IPS-11a (cell line): ENCODE measurements around the gene TMEM51.

Experiments
- H3K4me3 ChIP-seq: one replicate; pipeline ENCODE4 v1.5.1; 2013; ENCODE audit warnings: low read depth, low read length, control low read depth

The TMEM51 gene

DNA sequence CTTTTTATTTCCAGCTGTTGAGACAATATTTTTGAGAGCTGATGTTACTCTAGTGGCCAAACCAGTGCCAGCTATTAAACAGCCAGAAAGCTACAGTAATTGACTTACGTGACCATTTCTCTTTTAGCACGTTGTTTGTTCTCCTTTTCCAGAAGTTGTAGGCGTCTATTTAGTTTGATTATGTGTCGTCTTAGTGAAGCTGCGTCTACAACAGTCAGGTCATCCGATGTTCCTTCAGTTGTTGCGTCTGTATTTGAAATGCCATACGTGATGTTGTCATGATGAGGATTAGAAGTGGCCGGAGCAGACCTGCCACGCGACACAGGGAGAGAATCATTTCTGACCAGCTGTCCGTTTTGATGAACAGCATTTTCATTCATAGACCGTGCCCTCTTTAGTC, 38.2 kb downstream of the TMEM51 start:
- H3K4me3 ChIP-seq = no peak overlapping the region

- H3K4me3 ChIP-seq = no peak overlapping the region
Observed at GRCh38 chr1:15192916-15193550, 39.5 kb downstream of the TMEM51 start.

GRCh38 chr1:15195420-15196052, 42.0 kb downstream of the TMEM51 start:
- H3K4me3 ChIP-seq = no peak overlapping the region

DNA sequence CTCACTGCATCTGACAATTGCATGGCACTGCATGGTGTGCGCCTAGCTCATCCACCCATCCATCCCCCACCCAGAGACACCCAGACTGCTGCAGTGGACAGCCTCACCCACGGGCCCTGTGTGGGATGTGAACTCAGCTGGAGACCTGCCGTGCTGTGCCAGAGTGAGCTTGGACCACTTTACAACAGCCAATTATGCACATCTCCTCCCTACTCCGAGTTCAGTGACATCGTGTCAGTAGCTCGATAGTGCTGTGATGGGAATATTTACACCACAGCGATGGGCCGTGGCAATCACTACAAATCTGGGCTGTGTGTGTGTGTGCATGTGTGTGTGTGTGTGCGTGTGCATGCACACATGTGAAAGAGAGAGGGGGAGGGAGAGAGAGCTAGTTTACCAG, 42.5 kb downstream of the TMEM51 start:
- no peak overlapping the region for H3K4me3 ChIP-seq

DNA sequence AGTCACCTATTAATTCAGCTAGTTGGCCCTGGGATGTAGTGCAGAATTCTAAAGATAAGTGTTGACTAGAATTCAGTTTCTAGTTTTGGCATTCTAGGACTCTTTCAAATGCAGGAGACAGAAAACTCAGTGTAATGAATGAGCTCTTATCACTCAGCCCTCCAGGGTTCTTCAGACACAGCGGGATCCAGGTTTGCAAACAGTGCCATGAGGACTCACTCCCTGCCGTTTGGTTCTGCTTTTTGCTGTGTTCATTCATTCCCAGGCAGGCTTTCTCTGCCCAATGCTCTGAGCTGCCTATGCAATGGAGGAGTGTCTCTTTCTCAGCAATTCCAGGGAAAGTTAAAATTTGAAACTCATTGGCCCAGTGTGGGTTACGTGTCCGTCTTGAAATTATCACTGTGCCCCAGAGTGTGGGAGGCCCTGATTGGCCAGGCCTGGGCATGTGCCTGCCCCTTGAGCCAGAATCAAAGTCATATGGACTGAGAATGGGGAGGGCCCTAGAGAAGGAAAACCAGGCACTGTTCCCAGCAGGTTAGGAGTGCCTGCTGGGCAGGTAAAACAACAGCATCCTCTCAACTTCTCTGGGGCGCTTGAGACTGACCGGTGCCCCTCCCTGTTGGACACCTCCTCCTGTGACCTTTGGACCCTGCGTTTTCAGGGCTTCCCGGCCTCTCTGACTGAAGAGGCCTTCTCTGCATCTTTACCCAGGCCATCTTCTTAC, 43.4 kb downstream of the TMEM51 start:
- H3K4me3 ChIP-seq = no peak overlapping the region

DNA sequence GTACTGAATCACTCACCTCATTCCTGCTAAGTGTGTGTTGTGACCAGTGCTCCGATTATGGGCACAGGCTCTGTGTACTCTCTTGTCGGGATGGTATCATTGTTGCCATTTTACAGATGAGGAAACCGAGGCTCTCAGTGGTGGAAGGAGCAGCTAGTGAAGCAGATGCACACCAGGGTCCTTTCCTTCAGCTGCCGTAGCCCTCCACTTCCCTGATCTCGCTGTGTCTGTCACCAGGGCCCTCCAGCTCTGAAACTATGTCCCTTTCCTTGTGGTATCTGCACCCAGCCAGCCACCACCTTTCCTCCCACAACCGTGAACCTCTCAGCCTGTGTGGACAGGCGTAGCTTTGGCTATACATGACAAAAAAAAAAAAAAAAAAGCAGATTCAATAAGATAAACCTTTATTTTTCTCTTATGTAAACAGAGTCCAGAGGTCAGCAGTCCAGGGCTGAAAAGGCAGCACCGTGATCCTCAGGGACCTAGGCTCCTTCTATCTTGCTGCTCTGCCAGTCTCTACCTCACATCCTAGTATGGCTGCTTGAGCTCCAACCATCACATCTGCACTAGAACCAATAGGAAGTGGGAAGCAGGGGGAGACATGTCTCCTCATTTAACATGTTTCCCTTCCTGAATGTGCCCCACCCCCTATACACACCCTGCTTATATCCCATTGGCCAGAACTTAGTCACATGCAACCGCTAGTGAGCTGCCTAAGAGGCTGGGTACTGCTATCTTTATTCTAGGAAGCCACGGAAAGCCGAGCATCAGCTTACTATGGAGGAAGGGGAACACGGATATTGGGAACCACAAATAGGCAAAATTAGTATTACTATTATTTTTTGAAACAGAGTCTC, 44.3 kb downstream of the TMEM51 start:
- H3K4me3 ChIP-seq = no peak overlapping the region

DNA sequence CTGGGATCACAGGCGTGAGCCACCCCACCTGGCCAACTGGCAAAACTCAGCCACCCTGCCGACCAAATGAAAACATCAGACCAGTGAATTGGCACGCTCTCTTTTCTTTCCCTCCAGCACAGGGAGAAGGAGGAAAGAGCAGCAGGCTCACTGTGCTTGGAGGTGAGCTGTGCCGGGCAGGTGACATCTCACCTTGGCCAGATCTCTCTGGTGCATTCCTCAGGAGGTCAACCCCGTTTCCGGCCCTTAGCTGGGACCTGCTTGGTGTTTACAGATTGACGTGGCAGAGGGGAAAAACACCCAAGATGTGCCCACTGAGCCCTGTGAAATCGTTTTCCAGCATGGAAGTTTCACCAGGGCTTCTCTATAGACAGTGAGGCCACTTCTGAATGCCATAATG, 45.1 kb downstream of the TMEM51 start:
- H3K4me3 ChIP-seq = no peak overlapping the region

GRCh38 chr1:15201221-15201620, 47.7 kb downstream of the TMEM51 start:
- H3K4me3 ChIP-seq = no peak overlapping the region

DNA sequence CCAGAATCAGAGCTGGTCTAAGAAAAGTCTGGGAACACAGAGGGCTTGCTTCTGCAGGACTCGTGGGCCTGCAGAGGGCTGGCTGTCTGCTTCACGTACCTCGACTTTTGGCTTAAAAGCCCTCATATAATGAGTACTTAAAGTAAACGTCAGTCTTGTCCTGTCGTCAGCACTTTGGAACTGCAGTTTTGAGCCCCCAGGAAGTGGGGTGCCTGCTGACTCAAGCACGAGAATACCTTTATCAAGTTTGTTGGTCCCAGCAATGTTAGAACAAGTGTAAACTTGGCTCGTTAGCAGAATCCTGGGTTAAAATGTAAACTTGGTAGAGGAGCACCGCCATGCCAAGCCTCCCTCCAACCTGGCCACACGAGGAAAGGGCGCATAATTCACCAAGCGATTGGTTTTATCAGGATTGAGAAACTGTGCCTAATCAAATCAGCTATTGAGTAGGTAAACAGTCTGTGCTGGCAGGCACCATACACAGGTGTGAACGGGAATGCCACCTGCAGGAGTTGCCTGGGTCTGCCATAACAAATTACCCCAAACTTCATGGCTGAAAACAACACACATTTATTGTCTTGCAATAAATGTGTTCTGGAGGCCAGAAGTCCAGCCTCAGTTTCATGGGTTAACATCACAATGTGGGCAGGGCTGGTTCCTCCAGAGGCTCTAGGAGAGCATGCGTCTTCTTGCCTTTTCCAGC, 48.5 kb downstream of the TMEM51 start:
- no peak overlapping the region for H3K4me3 ChIP-seq

DNA sequence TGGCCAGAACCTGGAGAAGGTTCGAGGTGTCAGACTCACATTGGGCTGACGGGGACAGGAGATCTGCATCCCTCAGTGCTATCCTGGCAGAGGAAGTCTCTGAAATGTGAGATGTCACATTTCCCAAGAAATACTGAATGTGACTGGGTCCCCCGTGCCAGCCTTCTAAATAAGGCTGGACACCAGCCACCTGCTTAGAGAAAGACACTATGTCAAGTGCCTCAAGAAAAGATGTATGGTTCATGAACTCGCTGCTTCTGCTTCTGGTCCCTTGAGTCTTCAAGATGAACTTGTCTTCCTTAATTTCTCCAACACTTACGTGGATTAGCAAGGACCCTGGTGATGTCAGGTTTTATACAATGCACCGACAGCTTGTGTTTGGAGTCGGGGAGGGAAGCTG, 51.4 kb downstream of the TMEM51 start:
- H3K4me3 ChIP-seq = no peak overlapping the region

DNA sequence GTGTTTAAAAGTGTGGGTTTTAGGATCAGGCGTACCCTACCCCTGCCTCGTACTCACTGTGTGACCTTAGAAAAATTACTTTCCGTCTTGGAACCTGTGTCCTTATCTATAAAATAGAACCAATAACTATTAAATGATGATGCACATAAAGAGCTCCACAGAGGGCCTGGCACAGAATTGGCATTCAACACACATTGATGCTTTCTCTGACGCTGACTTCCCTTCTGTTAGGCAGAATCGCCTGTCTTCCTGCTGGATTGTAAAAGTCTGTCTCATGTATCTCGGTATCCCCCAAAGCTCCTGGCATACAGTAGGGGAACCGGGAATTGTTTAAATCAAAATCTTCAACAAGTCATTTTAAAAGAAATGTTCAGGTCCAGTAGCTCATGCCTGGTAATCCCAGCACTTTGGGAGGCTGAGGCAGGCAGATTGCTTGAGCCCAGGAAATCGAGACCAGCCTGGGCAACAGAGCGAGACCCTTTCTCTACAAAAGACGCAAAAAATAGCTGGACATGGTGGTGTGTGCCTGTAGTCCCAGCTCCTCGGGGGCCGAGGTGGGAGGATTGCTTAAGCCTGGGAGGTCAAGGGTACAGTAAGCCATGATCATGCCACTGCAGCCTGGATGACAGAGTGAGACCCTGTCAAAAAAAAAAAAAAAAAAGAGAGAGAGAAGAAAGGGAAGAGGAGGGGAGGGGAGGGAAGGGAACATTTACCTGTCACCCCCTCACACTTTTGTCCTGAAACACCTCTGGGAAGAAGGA, 52.2 kb downstream of the TMEM51 start:
- no peak overlapping the region for H3K4me3 ChIP-seq

DNA sequence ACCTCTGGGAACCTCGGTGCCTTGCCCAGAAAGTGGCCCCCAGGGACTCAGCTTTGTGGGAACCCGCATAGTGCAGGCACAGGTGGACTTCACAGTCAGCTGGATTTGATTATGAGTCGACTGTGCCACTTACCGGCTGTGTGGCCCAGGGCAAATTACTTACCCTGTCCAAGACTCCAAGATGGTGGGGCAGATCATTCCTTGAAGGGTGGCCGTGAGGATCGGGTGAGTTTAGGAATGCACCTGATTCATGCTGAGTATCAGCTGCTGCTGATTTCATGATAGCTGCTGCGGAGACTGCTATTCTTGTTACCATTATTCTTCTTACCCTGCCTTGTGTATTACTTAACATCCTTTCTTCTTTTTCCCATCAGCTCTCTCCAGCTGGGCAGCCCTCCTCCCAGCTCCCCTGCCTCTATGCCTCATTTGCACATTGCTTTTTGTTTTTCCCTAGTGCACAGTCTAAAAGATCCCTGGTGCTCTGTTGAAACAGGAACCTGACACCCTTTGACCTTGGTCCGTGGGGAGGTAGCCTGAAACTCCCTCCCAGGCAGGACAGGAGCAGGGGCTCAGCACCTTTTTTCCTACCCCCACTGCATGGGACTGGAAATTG, 53.0 kb downstream of the TMEM51 start:
- H3K4me3 ChIP-seq = no peak overlapping the region

GRCh38 chr1:15207031-15207828, 53.7 kb downstream of the TMEM51 start:
- no peak overlapping the region for H3K4me3 ChIP-seq

DNA sequence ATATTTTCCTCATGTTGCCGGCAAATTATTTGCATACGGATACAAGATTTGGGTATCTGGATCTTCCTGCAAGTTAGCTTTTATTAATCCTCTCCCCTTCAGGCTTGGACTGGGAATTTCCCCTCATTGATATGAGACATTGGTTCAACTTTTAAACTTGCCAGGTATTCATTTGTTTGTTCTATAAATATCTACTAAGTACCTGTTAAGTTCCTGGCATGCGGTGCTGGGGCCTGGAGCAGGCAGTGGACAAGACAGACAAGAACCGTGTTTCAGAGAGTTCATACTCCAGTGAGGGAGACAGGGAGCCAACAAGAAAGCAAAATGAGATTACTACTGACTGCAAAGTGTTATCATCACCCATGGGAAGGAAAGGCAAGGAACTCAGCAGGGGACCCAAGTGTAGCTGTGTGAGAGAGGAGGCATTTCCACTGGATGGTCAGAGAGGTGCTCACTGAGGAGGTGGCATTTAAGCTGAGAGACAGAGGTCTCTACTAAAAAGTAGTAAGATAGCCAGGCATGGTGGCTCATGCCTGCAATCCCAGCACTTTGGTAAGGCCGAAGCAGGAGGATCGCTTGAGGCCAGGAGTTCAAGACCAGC, 54.4 kb downstream of the TMEM51 start:
- no peak overlapping the region for H3K4me3 ChIP-seq

DNA sequence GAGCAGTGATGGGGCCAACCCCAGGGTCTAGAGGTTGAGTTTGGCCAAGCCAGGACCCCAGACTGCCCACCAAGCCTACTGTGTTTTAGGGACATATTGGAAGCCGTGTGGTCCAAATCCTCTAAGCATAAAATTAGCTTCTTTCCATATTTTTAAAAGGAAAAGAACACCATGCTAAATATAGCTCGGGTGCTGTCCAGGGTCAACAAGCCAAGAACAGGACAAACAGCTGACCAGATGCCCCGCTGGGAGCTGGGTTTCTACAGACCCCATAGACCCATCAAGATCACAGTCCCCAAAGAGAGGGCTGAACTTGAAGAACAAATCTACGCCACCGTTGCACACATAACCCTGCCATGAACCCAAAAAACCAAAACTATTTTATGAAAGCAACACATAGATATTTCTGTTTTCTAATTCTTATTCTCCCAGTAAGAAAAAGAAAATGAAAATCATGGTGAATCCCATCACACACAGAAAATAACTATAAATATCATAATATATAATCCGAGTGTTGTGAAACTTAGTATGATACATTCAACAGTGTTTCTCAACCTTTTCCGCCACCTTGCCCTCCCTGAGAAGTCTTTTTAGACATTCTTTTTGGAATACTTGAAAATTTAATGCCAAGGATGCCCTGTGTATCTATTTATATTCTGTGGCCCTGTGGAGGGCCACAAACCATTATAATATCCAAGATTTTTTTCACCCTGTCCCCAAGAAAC, 57.3 kb downstream of the TMEM51 start:
- H3K4me3 ChIP-seq = no peak overlapping the region

DNA sequence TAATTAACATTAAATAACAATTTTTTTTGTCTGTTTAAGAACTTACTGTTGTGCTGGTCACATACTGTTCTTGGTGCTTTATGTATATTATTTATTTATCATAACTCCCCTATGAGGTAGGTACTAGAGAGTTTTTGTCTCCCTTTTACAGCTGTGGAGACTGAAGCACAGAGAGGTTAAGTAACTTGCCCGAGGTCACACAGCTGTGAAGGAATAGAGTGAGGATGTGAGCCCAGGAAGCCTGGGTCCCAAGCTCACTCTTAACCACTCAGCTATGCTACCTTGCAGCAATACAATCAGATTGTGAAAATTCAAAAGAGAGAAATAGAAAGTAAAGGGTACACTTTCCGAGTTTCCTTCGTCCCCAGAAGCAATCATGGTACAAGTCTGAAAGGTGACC, 57.9 kb downstream of the TMEM51 start:
- H3K4me3 ChIP-seq = no peak overlapping the region

- H3K4me3 ChIP-seq = no peak overlapping the region
Observed at GRCh38 chr1:15212216-15212953, 58.8 kb downstream of the TMEM51 start.
